ENCODE data around the gene EMILIN2.
"Not testable (repeated sequence)": the region's sequence is repeated elsewhere in the genome, so short reads cannot be mapped to it uniquely, and the experiment has no call there.

- TF ChIP-seq CTCF (IDR thresholded peaks at IDR 0.05; ENCODE audit: low read depth, low read length, missing input control); MAX (IDR thresholded peaks at IDR 0.05); EGR1 (IDR thresholded peaks at IDR 0.05; ENCODE audit: low read depth in 2 of 2); ATF3 (IDR thresholded peaks at IDR 0.05); REST (IDR thresholded peaks at IDR 0.05); GABPA (IDR thresholded peaks at IDR 0.05 in 1 of 2, conservative IDR thresholded peaks at IDR 0.05 in 1 of 2); JUND (IDR thresholded peaks at IDR 0.05); TAF1 (conservative IDR thresholded peaks at IDR 0.05); RAD21 (IDR thresholded peaks at IDR 0.05): not testable (repeated sequence)
Observed at GRCh38 chr18:2808640-2809039, 38.2 kb upstream of the EMILIN2 start.
